CD4-positive, alpha-beta memory T cell (primary cell): ENCODE data around the gene CD96. TPM values are rescaled to one million over a fixed set of nuclear protein-coding genes. Genes with fewer than 3 reads are reported as not detected.

ENCODE experiments used
- CTCF ChIA-PET: fragments of 350-600 bp; sonication (Branson Sonifier 250); formaldehyde crosslinking; loops from one replicate; lab custom pipeline; 2021; ENCODE audit warnings: inconsistent platforms; ENCODE audit not compliant: partially characterized antibody; lab: Charles Lee
- POLR2A ChIA-PET: fragments of 350-600 bp; sonication (Branson Sonifier 250); formaldehyde crosslinking; loops from one replicate; lab custom pipeline; 2021; ENCODE audit not compliant: partially characterized antibody; lab: Charles Lee
- DNase-seq, 5 donors: peaks; one replicate each; pipeline versions ENCODE4 v3.0.0 to v3.0.0-alpha.2; 2020 to 2022; ENCODE audit warnings: mixed read lengths in 1 of 5
- H3K27ac ChIP-seq: one replicate; pipeline ENCODE4 v1.7.0; 2013; ENCODE audit warnings: low read depth, low read length
- H3K27me3 ChIP-seq: 2 replicates; pipeline ENCODE4 v1.7.0; 2013; ENCODE audit warnings: mild to moderate bottlenecking, low read length, moderate library complexity; ENCODE audit not compliant: insufficient read depth
- H3K36me3 ChIP-seq: 2 replicates; pipeline ENCODE4 v1.7.0; 2013; ENCODE audit warnings: mild to moderate bottlenecking, low read length, moderate library complexity; ENCODE audit not compliant: insufficient read depth
- H3K4me1 ChIP-seq: 2 replicates; pipeline ENCODE4 v1.7.0; 2013; ENCODE audit warnings: mild to moderate bottlenecking, low read length, moderate library complexity; ENCODE audit not compliant: insufficient read depth
- H3K4me3 ChIP-seq, 2 donors: one replicate each; pipeline ENCODE4 v1.7.0; 2013; ENCODE audit warnings: low read length in 2 of 2, mild to moderate bottlenecking in 1 of 2
- H3K9me3 ChIP-seq, 2 donors: one replicate each; pipeline ENCODE4 v1.7.0; 2013; ENCODE audit warnings: low read length in 2 of 2, control low read depth in 1 of 2; ENCODE audit not compliant: control insufficient read depth in 1 of 2
- H3K27ac Mint-ChIP-seq, 7 donors: one replicate each; pipeline ENCODE4 v1.8.0; 2020 to 2021; ENCODE audit warnings: mixed read lengths in 7 of 7, mild to moderate bottlenecking in 6 of 7, inconsistent platforms in 3 of 7, moderate library complexity in 3 of 7
- H3K27me3 Mint-ChIP-seq, 2 donors: one replicate each; pipeline ENCODE4 v1.8.0; 2020 to 2021; ENCODE audit warnings: mixed read lengths in 2 of 2
- H3K36me3 Mint-ChIP-seq, 2 donors: one replicate each; pipeline ENCODE4 v1.8.0; 2020 to 2021; ENCODE audit warnings: mixed read lengths in 2 of 2, inconsistent platforms in 1 of 2, mild to moderate bottlenecking in 1 of 2
- H3K4me1 Mint-ChIP-seq, 4 donors: one replicate each; pipeline ENCODE4 v1.8.0; 2020 to 2021; ENCODE audit warnings: mixed read lengths in 4 of 4, mild to moderate bottlenecking in 1 of 4
- H3K4me3 Mint-ChIP-seq, 8 donors: one replicate each; pipeline ENCODE4 v1.8.0; 2020 to 2021; ENCODE audit warnings: mixed read lengths in 8 of 8, mild to moderate bottlenecking in 7 of 8, moderate library complexity in 6 of 8, inconsistent platforms in 3 of 8
- H3K9me3 Mint-ChIP-seq, 8 donors: one replicate each; pipeline ENCODE4 v1.8.0; 2020 to 2021; ENCODE audit warnings: mixed read lengths in 8 of 8, mild to moderate bottlenecking in 5 of 8, inconsistent platforms in 3 of 8, moderate library complexity in 1 of 8
- intact Hi-C: fragments of 100-400 bp; cut with micrococcal nuclease; formaldehyde crosslinking; loops from one replicate; pipeline ENCODE4 v1.15.1; 2023
- polyA plus RNA-seq, 2 donors: library from polyadenylated mRNA; unstranded; fragments of 300-500 nt; fragmentation: Illumina TruSeq; gene quantifications; one replicate each; pipeline ENCODE4 v1.2.3, GENCODE V29; 2021
- total RNA-seq, 2 experiments: library from RNA; stranded (reverse); gene quantifications; one replicate each; pipeline ENCODE4 v1.2.3, GENCODE V29; 2021

The CD96 gene
- total and polyA plus RNA-seq, 4 experiments from 2014 or later = 199 to 307 (median 222) TPM

DNA sequence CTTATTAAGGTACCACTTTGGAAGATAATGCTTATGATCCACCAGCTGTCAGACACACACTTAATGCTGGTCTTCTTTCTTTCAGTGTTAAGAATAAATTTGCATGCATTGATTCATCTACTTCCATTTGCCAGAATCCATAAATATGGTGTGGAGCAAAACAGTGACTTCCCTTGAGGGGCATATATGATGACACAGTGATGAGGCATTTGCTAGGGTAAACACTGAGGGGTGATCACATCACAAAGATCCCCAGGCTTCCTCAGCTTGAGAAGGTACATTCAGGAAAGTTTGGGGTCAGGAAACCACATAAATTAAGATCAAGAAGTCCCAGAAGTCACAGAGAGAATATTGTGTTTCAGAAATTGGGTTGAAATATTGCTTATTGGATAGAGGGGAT, 63.0 kb downstream of the CD96 start:
- H3K4me1 ChIP-seq = peaks cover 48% of the 10 kb centered on the region
- POLR2A ChIA-PET = interaction anchor here (1.1 kb wide), 1 partner anchor 11 kb away, joined by 3 read pairs; no protein-coding TSS in a partner anchor
- H3K4me3 Mint-ChIP-seq = peak overlapping the region in 1 of 8 donors; percentile 32
- H3K9me3 Mint-ChIP-seq = peaks cover 0 to 3% (median 0%) of the 10 kb centered on the region in 8 donors
- H3K27ac ChIP-seq = no peak overlapping the region
- H3K27me3 ChIP-seq = no peaks in the 10 kb centered on the region
- DNase-seq = no peak
- H3K9me3 ChIP-seq = no peaks in the 10 kb centered on the region
- no peak overlapping the region for H3K4me3 ChIP-seq
- peak overlapping the region in 6 of 7 donors; percentile 4 to 72 (median 24) for H3K27ac Mint-ChIP-seq
- CTCF ChIA-PET = interaction anchor here (1.3 to 1.5 kb wide), 2 partner anchors 11 to 12 kb away, joined by 3 read pairs; no protein-coding TSS in a partner anchor
- no peaks in the 10 kb centered on the region for H3K27me3 Mint-ChIP-seq
- H3K36me3 Mint-ChIP-seq = peaks cover 56 to 77% of the 10 kb centered on the region in 2 donors
- intact Hi-C loops = no loop called here
- H3K36me3 ChIP-seq = peaks cover 20% of the 10 kb centered on the region
- H3K4me1 Mint-ChIP-seq = peaks cover 45 to 65% (median 57%) of the 10 kb centered on the region in 4 donors

GRCh38 chr3:111605493-111605892, 63.5 kb downstream of the CD96 start:
- intact Hi-C loops = no loop called here
- Mint-ChIP-seq H3K36me3 (peaks cover 55 to 77% of the 10 kb centered on the region in 2 donors), H3K4me1 (peaks cover 50 to 70% (median 62%) of the 10 kb centered on the region in 4 donors), H3K4me3 (no peak overlapping the region), H3K9me3 (peaks cover 0 to 3% (median 0%) of the 10 kb centered on the region in 8 donors), H3K27me3 (no peaks in the 10 kb centered on the region), H3K27ac (peak overlapping the region in 4 of 7 donors; percentile 5 to 19 (median 12))
- Histone ChIP-seq H3K9me3 (no peaks in the 10 kb centered on the region), H3K36me3 (peaks cover 20% of the 10 kb centered on the region), H3K4me1 (peaks cover 52% of the 10 kb centered on the region), H3K27ac (no peak overlapping the region), H3K4me3 (no peak overlapping the region), H3K27me3 (no peaks in the 10 kb centered on the region)
- CTCF ChIA-PET = no interaction called here
- no peak for DNase-seq
- POLR2A ChIA-PET = no interaction called here

DNA sequence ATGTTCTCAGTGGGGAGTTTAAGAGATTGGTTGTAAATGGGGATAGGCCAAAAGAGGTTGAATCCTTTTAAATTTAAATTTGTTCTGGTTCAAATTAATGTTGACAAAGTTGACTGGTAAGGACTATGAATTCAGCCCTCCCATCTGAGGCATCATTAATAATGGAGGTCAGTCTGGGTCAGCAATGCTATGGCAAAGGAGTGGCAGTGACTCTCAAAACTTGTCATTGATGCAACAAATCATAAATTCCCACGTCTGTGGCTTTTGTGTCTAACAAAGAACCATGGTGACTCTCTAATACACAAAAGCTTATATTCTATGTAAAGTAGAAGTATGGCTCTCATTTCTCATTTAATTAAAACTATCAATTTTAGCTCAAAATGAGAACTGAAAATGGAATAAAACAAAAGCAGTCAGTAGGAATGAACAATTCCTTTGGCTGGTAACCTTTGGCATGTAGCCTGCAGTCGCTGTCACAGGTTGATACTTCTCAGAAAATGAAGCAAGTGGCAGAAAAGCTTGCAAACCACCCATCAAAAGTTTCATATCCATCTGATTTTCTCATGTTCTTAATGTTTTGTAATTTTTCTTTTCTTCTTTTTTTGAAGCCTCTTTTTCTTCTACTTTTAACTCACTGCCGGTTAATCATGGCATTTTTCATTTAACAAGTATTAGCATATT, 65.4 kb downstream of the CD96 start:
- Histone ChIP-seq H3K27ac (no peak overlapping the region), H3K4me1 (peaks cover 68% of the 10 kb centered on the region), H3K36me3 (peaks cover 9% of the 10 kb centered on the region), H3K9me3 (no peaks in the 10 kb centered on the region), H3K4me3 (no peak overlapping the region), H3K27me3 (no peaks in the 10 kb centered on the region)
- H3K36me3 Mint-ChIP-seq = peaks cover 63 to 79% of the 10 kb centered on the region in 2 donors
- H3K4me3 Mint-ChIP-seq = peak overlapping the region in 1 of 8 donors; percentile 24
- POLR2A ChIA-PET = interaction anchor here (0.9 kb wide), 1 partner anchor 9 kb away, joined by 4 read pairs; no protein-coding TSS in a partner anchor
- peaks cover 61 to 82% (median 74%) of the 10 kb centered on the region in 4 donors for H3K4me1 Mint-ChIP-seq
- H3K9me3 Mint-ChIP-seq = peaks cover 0 to 3% (median 0%) of the 10 kb centered on the region in 8 donors
- no peaks in the 10 kb centered on the region for H3K27me3 Mint-ChIP-seq
- H3K27ac Mint-ChIP-seq = peak overlapping the region; percentile 12 to 91 (median 79)
- CTCF ChIA-PET = interaction anchor here (1.0 to 2.1 kb wide), 3 partner anchors 9 to 62 kb away, joined by 3 to 7 read pairs (median 4); no protein-coding TSS in a partner anchor
- intact Hi-C loops = no loop called here
- DNase-seq = no peak

DNA sequence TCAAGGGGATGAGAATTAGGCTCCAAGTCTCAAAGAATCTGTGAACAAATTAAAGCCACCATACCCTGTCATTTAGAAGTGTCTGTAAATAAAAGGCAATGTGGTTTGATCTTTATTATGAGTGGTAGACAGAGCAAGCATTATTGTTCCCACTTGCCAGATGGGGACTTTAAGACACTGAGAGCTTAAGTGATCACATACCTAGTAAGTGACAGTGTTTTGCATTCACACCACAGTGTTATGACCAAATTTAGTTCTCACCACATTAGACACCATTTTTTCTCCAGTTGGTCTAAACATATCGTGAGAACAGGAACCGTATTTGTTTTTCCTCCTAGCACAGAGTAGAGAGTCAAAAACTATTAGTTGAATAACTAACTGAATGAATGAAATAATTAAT, 66.4 kb downstream of the CD96 start:
- Histone ChIP-seq H3K9me3 (no peaks in the 10 kb centered on the region), H3K36me3 (peaks cover 3% of the 10 kb centered on the region), H3K27ac (no peak overlapping the region), H3K4me1 (peaks cover 62% of the 10 kb centered on the region), H3K4me3 (no peak overlapping the region), H3K27me3 (no peaks in the 10 kb centered on the region)
- H3K9me3 Mint-ChIP-seq = peaks cover 0 to 3% (median 0%) of the 10 kb centered on the region in 8 donors
- H3K36me3 Mint-ChIP-seq = peaks cover 69 to 81% of the 10 kb centered on the region in 2 donors
- ChIA-PET POLR2A (no interaction called here), CTCF (interaction anchor here (0.9 to 2.1 kb wide), 3 partner anchors 8 to 61 kb away, joined by 3 to 4 read pairs (median 4); no protein-coding TSS in a partner anchor)
- no peak for DNase-seq
- peak overlapping the region in 2 of 8 donors; percentile 24 to 31 for H3K4me3 Mint-ChIP-seq
- no peaks in the 10 kb centered on the region for H3K27me3 Mint-ChIP-seq
- intact Hi-C loops = no loop called here
- peak overlapping the region; percentile 48 to 91 (median 79) for H3K27ac Mint-ChIP-seq
- peaks cover 57 to 88% (median 73%) of the 10 kb centered on the region in 4 donors for H3K4me1 Mint-ChIP-seq

DNA sequence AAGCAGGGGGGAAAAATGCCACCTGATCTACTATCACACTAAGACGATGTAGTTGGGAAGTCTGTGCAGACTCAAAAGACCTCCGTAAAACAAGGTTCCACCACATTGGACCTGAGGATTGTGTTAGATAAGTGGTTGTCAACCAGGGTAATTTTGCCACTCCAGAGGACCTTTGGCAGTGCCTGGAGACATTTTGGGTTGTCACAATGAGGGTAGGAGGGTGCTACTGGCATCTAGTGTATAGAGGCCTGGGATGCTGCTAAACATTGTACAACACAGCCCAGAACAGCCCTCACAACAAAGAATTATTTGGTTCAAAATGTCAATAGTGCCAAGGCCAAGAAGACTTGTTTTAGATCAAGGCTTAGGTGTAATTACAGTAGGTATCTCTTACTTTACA, 67.7 kb downstream of the CD96 start:
- DNase-seq = peak in 1 of 5 donors; percentile 45
- Histone ChIP-seq H3K4me3 (no peak overlapping the region), H3K27ac (peak overlapping the region; percentile 65), H3K9me3 (no peaks in the 10 kb centered on the region), H3K4me1 (peaks cover 51% of the 10 kb centered on the region), H3K27me3 (no peaks in the 10 kb centered on the region), H3K36me3 (peaks cover 3% of the 10 kb centered on the region)
- no peaks in the 10 kb centered on the region for H3K27me3 Mint-ChIP-seq
- peak overlapping the region in 5 of 8 donors; percentile 14 to 87 (median 78) for H3K4me3 Mint-ChIP-seq
- CTCF ChIA-PET = interaction anchor here (1.0 to 1.5 kb wide), 4 partner anchors 21 to 82 kb away, joined by 3 to 7 read pairs (median 4); no protein-coding TSS in a partner anchor
- intact Hi-C loops = loop anchor here (1.0 to 5.0 kb wide), 4 partner anchors 59 to 1807 kb away; partner anchors contain the start of gene NECTIN3
- H3K36me3 Mint-ChIP-seq = peaks cover 69 to 74% of the 10 kb centered on the region in 2 donors
- H3K27ac Mint-ChIP-seq = peak overlapping the region; percentile 91 to 99 (median 95)
- H3K9me3 Mint-ChIP-seq = no peaks in the 10 kb centered on the region
- POLR2A ChIA-PET = interaction anchor here (0.9 to 1.8 kb wide), 11 partner anchors 8 to 369 kb away, joined by 3 to 13 read pairs (median 6); partner anchors contain the start of gene ABHD10
- peaks cover 55 to 82% (median 66%) of the 10 kb centered on the region in 4 donors for H3K4me1 Mint-ChIP-seq

GRCh38 chr3:111610189-111610588, 68.2 kb downstream of the CD96 start:
- Histone ChIP-seq H3K36me3 (peaks cover 3% of the 10 kb centered on the region), H3K9me3 (no peaks in the 10 kb centered on the region), H3K4me1 (peaks cover 55% of the 10 kb centered on the region), H3K4me3 (peak overlapping the region in 1 of 2 donors; percentile 20), H3K27ac (peak overlapping the region; percentile 65), H3K27me3 (no peaks in the 10 kb centered on the region)
- H3K9me3 Mint-ChIP-seq = no peaks in the 10 kb centered on the region
- intact Hi-C loops = loop anchor here (1.0 to 5.0 kb wide), 4 partner anchors 58 to 1808 kb away; partner anchors contain the start of gene NECTIN3
- H3K27me3 Mint-ChIP-seq = no peaks in the 10 kb centered on the region
- ChIA-PET POLR2A (interaction anchor here (0.9 to 1.8 kb wide), 11 partner anchors 8 to 369 kb away, joined by 3 to 13 read pairs (median 6); partner anchors contain the start of gene ABHD10), CTCF (interaction anchor here (0.8 to 1.5 kb wide), 6 partner anchors 11 to 81 kb away, joined by 3 to 7 read pairs (median 4); no protein-coding TSS in a partner anchor)
- H3K4me1 Mint-ChIP-seq = peaks cover 56 to 82% (median 67%) of the 10 kb centered on the region in 4 donors
- DNase-seq = peak; percentile 82 to 90 (median 85)
- H3K27ac Mint-ChIP-seq = peak overlapping the region; percentile 91 to 99 (median 95)
- H3K4me3 Mint-ChIP-seq = peak overlapping the region; percentile 4 to 87 (median 78)
- peaks cover 70 to 73% of the 10 kb centered on the region in 2 donors for H3K36me3 Mint-ChIP-seq
